Peyer's patch (tissue), 4 donors: ENCODE measurements around the gene ONECUT3. TPM values are rescaled to one million over a fixed set of nuclear protein-coding genes. Genes with fewer than 3 reads are reported as not detected.

ENCODE experiments used
- DNase-seq, 3 donors: peaks; one replicate each; pipeline ENCODE4 v3.0.0-alpha.2; 2017 to 2019
- H3K27ac ChIP-seq, 4 donors: fragments of 200-600 bp; sonication (generic); one replicate each; pipeline ENCODE4 v1.5.1; 2016 to 2019
- H3K27me3 ChIP-seq, 2 donors: fragments of 200-600 bp; sonication (generic); one replicate each; pipeline ENCODE4 v1.5.1; 2019
- H3K36me3 ChIP-seq, 3 donors: fragments of 200-600 bp; sonication (generic); one replicate each; pipeline ENCODE4 v1.5.1; 2016 to 2019
- H3K4me1 ChIP-seq, 4 donors: fragments of 200-600 bp; sonication (generic); one replicate each; pipeline ENCODE4 v1.5.1; 2016 to 2019
- H3K4me3 ChIP-seq, 4 donors: fragments of 200-600 bp; sonication (generic); 1 replicate in 3 of 4; 2 replicates in 1 of 4; pipeline ENCODE4 v1.5.1; 2016 to 2019; ENCODE audit warnings: mild to moderate bottlenecking in 1 of 4
- H3K9me3 ChIP-seq, 4 donors: fragments of 200-600 bp; sonication (generic); one replicate each; pipeline ENCODE4 v1.5.1; 2016 to 2019; ENCODE audit warnings: mild to moderate bottlenecking in 1 of 4
- CTCF ChIP-seq, 6 experiments: fragments of 450-650 bp in 4 of 6; fragments of 200-600 bp in 2 of 6; sonication (generic) in 1 of 6; IDR thresholded peaks; one replicate each; pipeline ENCODE4 v1.5.1; 2017 to 2019; ENCODE audit warnings: antibody characterized with exemption in 6 of 6, mild to moderate bottlenecking in 3 of 6, moderate library complexity in 1 of 6
- POLR2A ChIP-seq, 2 donors: fragments of 450-650 bp; IDR thresholded peaks; one replicate each; pipeline ENCODE4 v1.5.1; 2017; ENCODE audit warnings: antibody characterized with exemption in 2 of 2, mild to moderate bottlenecking in 2 of 2, moderate library complexity in 2 of 2
- total RNA-seq, 4 donors: library from RNA; depleted of rRNA; stranded (reverse); fragments of >200 nt; gene quantifications; one replicate each; pipeline ENCODE4 v1.1.0, GENCODE V29; 2016

Gene ONECUT3
- total RNA-seq, 4 donors from 2014 or later: 0.27 to 0.28 TPM; not detected in 2

GRCh38 chr19:1774989-1775772 lies 21.9 kb downstream of the ONECUT3 start:
- H3K36me3 ChIP-seq: no peaks in the 10 kb centered on the region
- peaks cover 0 to 39% of the 10 kb centered on the region in 2 donors for H3K27me3 ChIP-seq
- DNase-seq: no peak
- H3K4me3 ChIP-seq: no peak overlapping the region
- peaks cover 0 to 21% (median 7%) of the 10 kb centered on the region in 4 donors for H3K9me3 ChIP-seq
- H3K27ac ChIP-seq: no peak overlapping the region
- no peaks in the 10 kb centered on the region for H3K4me1 ChIP-seq
- no peak for TF ChIP-seq POLR2A (IDR thresholded peaks at IDR 0.05)
- peak in 4 of 6 experiments; percentile 13 to 48 (median 40) for TF ChIP-seq CTCF (IDR thresholded peaks at IDR 0.05)

GRCh38 chr19:1775951-1776605 lies 22.8 kb downstream of the ONECUT3 start:
- H3K36me3 ChIP-seq: no peaks in the 10 kb centered on the region
- no peak overlapping the region for H3K4me3 ChIP-seq
- no peak overlapping the region for H3K27ac ChIP-seq
- DNase-seq: no peak
- H3K4me1 ChIP-seq: no peaks in the 10 kb centered on the region
- H3K9me3 ChIP-seq: peaks cover 0 to 12% (median 4%) of the 10 kb centered on the region in 4 donors
- H3K27me3 ChIP-seq: peaks cover 0 to 43% of the 10 kb centered on the region in 2 donors
- TF ChIP-seq CTCF (IDR thresholded peaks at IDR 0.05): no peak
- no peak for TF ChIP-seq POLR2A (IDR thresholded peaks at IDR 0.05)

GRCh38 chr19:1776606-1777147 lies 23.4 kb downstream of the ONECUT3 start:
- Histone ChIP-seq H3K27me3 (peaks cover 0 to 43% of the 10 kb centered on the region in 2 donors), H3K4me3 (no peak overlapping the region), H3K27ac (no peak overlapping the region), H3K36me3 (no peaks in the 10 kb centered on the region), H3K9me3 (peaks cover 0 to 13% (median 3%) of the 10 kb centered on the region in 4 donors), H3K4me1 (no peaks in the 10 kb centered on the region)
- TF ChIP-seq POLR2A (IDR thresholded peaks at IDR 0.05) (no peak), CTCF (IDR thresholded peaks at IDR 0.05) (no peak)
- DNase-seq: no peak

GRCh38 chr19:1777149-1777548 lies 23.8 kb downstream of the ONECUT3 start:
- no peaks in the 10 kb centered on the region for H3K36me3 ChIP-seq

GRCh38 chr19:1779574-1779973 lies 26.3 kb downstream of the ONECUT3 start:
- Histone ChIP-seq H3K9me3 (peaks cover 0 to 20% (median 5%) of the 10 kb centered on the region in 4 donors), H3K27ac (no peak overlapping the region), H3K4me1 (no peaks in the 10 kb centered on the region), H3K4me3 (no peak overlapping the region), H3K27me3 (peaks cover 0 to 36% of the 10 kb centered on the region in 2 donors), H3K36me3 (no peaks in the 10 kb centered on the region)
- TF ChIP-seq CTCF (IDR thresholded peaks at IDR 0.05) (no peak), POLR2A (IDR thresholded peaks at IDR 0.05) (no peak)
- DNase-seq: no peak

More at GRCh38 chr19:1777149-1777548, 23.8 kb downstream of the ONECUT3 start:
- peaks cover 0 to 43% of the 10 kb centered on the region in 2 donors for H3K27me3 ChIP-seq
- TF ChIP-seq CTCF (IDR thresholded peaks at IDR 0.05) (no peak), POLR2A (IDR thresholded peaks at IDR 0.05) (no peak)
- peaks cover 0 to 18% (median 5%) of the 10 kb centered on the region in 4 donors for H3K9me3 ChIP-seq
- no peaks in the 10 kb centered on the region for H3K4me1 ChIP-seq
- no peak overlapping the region for H3K27ac ChIP-seq
- no peak overlapping the region for H3K4me3 ChIP-seq
- no peak for DNase-seq
